B cell (primary cell): Measurements from ENCODE around the gene RBP2. TPM values are rescaled to one million over a fixed set of nuclear protein-coding genes. Genes with fewer than 3 reads are reported as not detected.

ENCODE experiments used
- ATAC-seq: fragments of 200-7000 bp; cut with Tn5 transposase; one replicate; pipeline ENCODE4 v1.10.0; 2021; ENCODE audit warnings: low read depth, mild to moderate bottlenecking, moderate number of reproducible peaks, moderate library complexity
- CTCF ChIA-PET: fragments of 350-600 bp; sonication (Branson Sonifier 250); formaldehyde crosslinking; loops from one replicate; lab custom pipeline; 2021; ENCODE audit warnings: antibody characterized with exemption, inconsistent platforms; lab: Charles Lee
- POLR2A ChIA-PET: fragments of 350-600 bp; sonication (Branson Sonifier 250); formaldehyde crosslinking; loops from one replicate; lab custom pipeline; 2021; ENCODE audit warnings: antibody characterized with exemption; lab: Charles Lee
- DNase-seq: peaks from one replicate; pipeline ENCODE4 v3.0.0; 2013
- H2AFZ ChIP-seq: 2 replicates; pipeline ENCODE4 v1.6.1; 2012; ENCODE audit warnings: mild to moderate bottlenecking, low read depth, low read length; ENCODE audit not compliant: insufficient read depth, poor library complexity, severe bottlenecking
- H3K27ac ChIP-seq, 2 donors: 1 replicate in 1 of 2; 2 replicates in 1 of 2; pipeline ENCODE4 v1.5.1; 2012 to 2013; ENCODE audit warnings: low read length in 2 of 2, mild to moderate bottlenecking in 2 of 2, moderate library complexity in 1 of 2
- H3K27me3 ChIP-seq, 4 experiments: fragments of 200-600 bp in 1 of 4; sonication (generic) in 1 of 4; replicated peaks in 1 of 4; 1 replicate in 2 of 4; 2 replicates in 2 of 4; pipeline versions ENCODE4 v1.6.1 to v1.7.0; 2013 to 2016; ENCODE audit warnings: low read length in 3 of 4, mild to moderate bottlenecking in 2 of 4, mixed read lengths in 1 of 4, moderate library complexity in 1 of 4; ENCODE audit not compliant: insufficient read depth in 4 of 4, control insufficient read depth in 3 of 4; ENCODE audit errors: control extremely low read depth in 1 of 4
- H3K36me3 ChIP-seq, 2 experiments: replicated peaks in 1 of 2; 1 replicate in 1 of 2; 2 replicates in 1 of 2; pipeline versions ENCODE4 v1.6.1 to v1.7.1; 2013; ENCODE audit warnings: low read length in 1 of 2; ENCODE audit not compliant: insufficient read depth in 2 of 2, control insufficient read depth in 1 of 2; ENCODE audit errors: control extremely low read depth in 1 of 2, extremely low read depth in 1 of 2
- H3K4me1 ChIP-seq, 2 donors: fragments of 200-600 bp in 1 of 2; sonication (generic) in 1 of 2; 1 replicate in 1 of 2; 2 replicates in 1 of 2; pipeline versions ENCODE4 v1.5.1 to v1.6.1; 2013 to 2017; ENCODE audit warnings: low read length in 2 of 2; ENCODE audit not compliant: control insufficient read depth in 2 of 2, insufficient read depth in 2 of 2
- H3K4me2 ChIP-seq: replicated peaks from 2 replicates; pipeline ENCODE3; 2012; ENCODE audit warnings: mild to moderate bottlenecking, low read depth, low read length; ENCODE audit not compliant: poor library complexity, severe bottlenecking
- H3K4me3 ChIP-seq, 5 experiments: fragments of 200-600 bp in 1 of 5; sonication (generic) in 1 of 5; 1 replicate in 3 of 5; 2 replicates in 2 of 5; pipeline versions ENCODE4 v1.5.1 to v1.7.0; 2011 to 2016; ENCODE audit warnings: low read length in 4 of 5, mild to moderate bottlenecking in 4 of 5, low read depth in 2 of 5, control low read depth in 1 of 5, moderate library complexity in 1 of 5; ENCODE audit not compliant: insufficient read depth in 1 of 5; ENCODE audit errors: control extremely low read depth in 1 of 5, extremely low read depth in 1 of 5
- H3K79me2 ChIP-seq: fragments of 200-600 bp; sonication (generic); one replicate; pipeline ENCODE4 v1.6.0; 2016; ENCODE audit warnings: low read length; ENCODE audit not compliant: control insufficient read depth, insufficient read depth
- H3K9ac ChIP-seq: fragments of 200-600 bp; sonication (generic); 2 replicates; pipeline ENCODE4 v1.6.1; 2017; ENCODE audit warnings: mild to moderate bottlenecking, low read length, moderate library complexity
- H3K9me3 ChIP-seq, 3 donors: one replicate each; pipeline versions ENCODE4 v1.6.1 to v1.7.1; 2013; ENCODE audit warnings: low read length in 2 of 3; ENCODE audit not compliant: control insufficient read depth in 2 of 3, insufficient read depth in 1 of 3; ENCODE audit errors: control extremely low read depth in 1 of 3
- H4K20me1 ChIP-seq: 2 replicates; pipeline ENCODE4 v1.6.0; 2012; ENCODE audit warnings: mild to moderate bottlenecking, low read length; ENCODE audit not compliant: insufficient read depth, control insufficient read depth, poor library complexity, severe bottlenecking
- H3K27ac Mint-ChIP-seq: one replicate; pipeline ENCODE4 v1.8.0; 2021; ENCODE audit warnings: mixed read lengths
- H3K27me3 Mint-ChIP-seq: one replicate; pipeline ENCODE4 v1.8.0; 2021; ENCODE audit warnings: mixed read lengths
- H3K4me1 Mint-ChIP-seq: one replicate; pipeline ENCODE4 v1.8.0; 2021; ENCODE audit warnings: mixed read lengths
- H3K4me3 Mint-ChIP-seq: one replicate; pipeline ENCODE4 v1.8.0; 2021; ENCODE audit warnings: mixed read lengths
- H3K9me3 Mint-ChIP-seq: one replicate; pipeline ENCODE4 v1.8.0; 2022; ENCODE audit warnings: mixed read lengths; ENCODE audit not compliant: insufficient read depth
- CTCF ChIP-seq: fragments of 200-600 bp; IDR thresholded peaks from one replicate; pipeline ENCODE4 v1.8.0; 2022; ENCODE audit warnings: antibody characterized with exemption, mild to moderate bottlenecking
- EZH2 ChIP-seq: IDR thresholded peaks from 2 replicates; pipeline ENCODE4 v1.6.1; 2012; ENCODE audit warnings: borderline replicate concordance, low read depth, mild to moderate bottlenecking, moderate library complexity, low read length; ENCODE audit not compliant: insufficient read depth, poor library complexity, severe bottlenecking
- WGBS: methylation state at CpG from one replicate; pipeline ENCODE4 v1.1.5; 2013; ENCODE audit warnings: missing lambda C conversion rate; ENCODE audit not compliant: insufficient coverage; 5-methylcytosine and 5-hydroxymethylcytosine counted together
- intact Hi-C: fragments of 100-400 bp; cut with micrococcal nuclease; formaldehyde crosslinking; loops from one replicate; pipeline ENCODE4 v1.10.0; 2022
- polyA plus RNA-seq: library from polyadenylated mRNA; depleted of rRNA; stranded (reverse); fragments of >200 nt; gene quantifications from 2 replicates; pipeline ENCODE4 v1.2.3, GENCODE V29; 2012
- total RNA-seq, 2 donors: library from RNA; stranded (reverse); fragments of 120-200 nt in 1 of 2; gene quantifications; 1 replicate in 1 of 2; 2 replicates in 1 of 2; pipeline versions ENCODE4 v1.2.3 to v1.2.4, GENCODE V29; 2013 to 2022

RBP2 gene
- total and polyA plus RNA-seq, 2 donors (not counting 1 experiment from before 2014, with no cell fraction given) = not detected

- ChIA-PET POLR2A (no interaction called here), CTCF (no interaction called here)
- no peaks in the 10 kb centered on the region for H3K9me3 Mint-ChIP-seq
- Histone ChIP-seq H3K27ac (no peak overlapping the region), H3K79me2 (no peaks in the 10 kb centered on the region), H3K36me3 (no peaks in the 10 kb centered on the region), H3K27me3 (peaks cover 0 to 3% (median 0%) of the 10 kb centered on the region in 4 experiments), H3K9ac (no peak overlapping the region), H4K20me1 (no peaks in the 10 kb centered on the region), H3K4me1 (no peaks in the 10 kb centered on the region), H3K4me2 (no peak overlapping the region), H3K4me3 (no peak overlapping the region), H3K9me3 (no peaks in the 10 kb centered on the region), H2AFZ (no peak overlapping the region)
- intact Hi-C loops = no loop called here
- whole genome bisulfite sequencing = 93% methylated on average over 9 of the region's 9 CpGs
- H3K27ac Mint-ChIP-seq = no peak overlapping the region
- H3K4me1 Mint-ChIP-seq = no peaks in the 10 kb centered on the region
- no peak for TF ChIP-seq CTCF
- no peak for TF ChIP-seq EZH2
- ATAC-seq (no peak), DNase-seq (no peak)
- H3K27me3 Mint-ChIP-seq = peaks cover 3% of the 10 kb centered on the region
- H3K4me3 Mint-ChIP-seq = no peak overlapping the region
These were observed 42.9 kb upstream of the RBP2 start for GRCh38 chr3:139518926-139519842.

GRCh38 chr3:139518306-139518705, 42.0 kb upstream of the RBP2 start:
- 77% methylated on average over 2 of the region's 6 CpGs for WGBS
- Histone ChIP-seq H3K27ac (no peak overlapping the region), H2AFZ (no peak overlapping the region), H3K9me3 (no peaks in the 10 kb centered on the region), H3K4me2 (no peak overlapping the region), H3K9ac (no peak overlapping the region), H3K4me3 (no peak overlapping the region), H4K20me1 (no peaks in the 10 kb centered on the region), H3K27me3 (peaks cover 0 to 3% (median 0%) of the 10 kb centered on the region in 4 experiments), H3K36me3 (no peaks in the 10 kb centered on the region), H3K79me2 (no peaks in the 10 kb centered on the region), H3K4me1 (no peaks in the 10 kb centered on the region)
- ATAC-seq = no peak
- intact Hi-C loops = no loop called here
- Mint-ChIP-seq H3K4me1 (no peaks in the 10 kb centered on the region), H3K9me3 (no peaks in the 10 kb centered on the region), H3K4me3 (no peak overlapping the region), H3K27me3 (peaks cover 3% of the 10 kb centered on the region), H3K27ac (no peak overlapping the region)
- CTCF ChIA-PET = no interaction called here
- no peak for DNase-seq
- TF ChIP-seq EZH2 = no peak
- no peak for TF ChIP-seq CTCF
- POLR2A ChIA-PET = no interaction called here
